Measurements from ENCODE around the gene ZBTB16. TPM values are rescaled to one million over a fixed set of nuclear protein-coding genes. Genes with fewer than 3 reads are reported as not detected.
A peak's percentile ranks its signal among the peaks of the same experiment; 100 is the strongest.

Gene ZBTB16
- total RNA-seq, 1 experiment from 2014 or later = not detected

- Histone ChIP-seq H3K9me3 (replicated peaks) (no peaks in the 10 kb centered on the region), H3K36me3 (no peaks in the 10 kb centered on the region), H3K27ac (no peak overlapping the region), H3K4me1 (peaks cover 11% of the 10 kb centered on the region; the same call in 1 of the 2 replicates), H3K27me3 (no peaks in the 10 kb centered on the region), H3K4me3 (no peak overlapping the region)
- DNase-seq = no peak
Measured at GRCh38 chr11:114166362-114166761, 106.9 kb downstream of the ZBTB16 start.

GRCh38 chr11:114166897-114167323, 107.4 kb downstream of the ZBTB16 start:
- Histone ChIP-seq H3K27me3 (no peaks in the 10 kb centered on the region), H3K9me3 (replicated peaks) (no peaks in the 10 kb centered on the region), H3K36me3 (no peaks in the 10 kb centered on the region), H3K4me1 (peaks cover 11% of the 10 kb centered on the region; the same call in 1 of the 2 replicates), H3K27ac (no peak overlapping the region), H3K4me3 (no peak overlapping the region)
- peak; percentile 31 to 65 for DNase-seq

GRCh38 chr11:114167355-114167754, 107.8 kb downstream of the ZBTB16 start:
- no peaks in the 10 kb centered on the region for H3K36me3 ChIP-seq
- no peak overlapping the region for H3K4me3 ChIP-seq
- H3K9me3 ChIP-seq (replicated peaks) = no peaks in the 10 kb centered on the region
- no peak for DNase-seq
- no peaks in the 10 kb centered on the region for H3K27me3 ChIP-seq
- peaks cover 11% of the 10 kb centered on the region; the same call in 1 of the 2 replicates for H3K4me1 ChIP-seq
- no peak overlapping the region for H3K27ac ChIP-seq

- Histone ChIP-seq H3K27me3 (no peaks in the 10 kb centered on the region), H3K4me3 (no peak overlapping the region), H3K4me1 (peaks cover 11% of the 10 kb centered on the region; the same call in 1 of the 2 replicates), H3K27ac (no peak overlapping the region), H3K36me3 (no peaks in the 10 kb centered on the region), H3K9me3 (replicated peaks) (no peaks in the 10 kb centered on the region)
- no peak for DNase-seq
Measured at GRCh38 chr11:114167771-114168448, 108.4 kb downstream of the ZBTB16 start.

GRCh38 chr11:114168691-114169090, 109.2 kb downstream of the ZBTB16 start:
- no peaks in the 10 kb centered on the region for H3K36me3 ChIP-seq
- no peak for DNase-seq
- H3K9me3 ChIP-seq (replicated peaks) = no peaks in the 10 kb centered on the region
- H3K27me3 ChIP-seq = no peaks in the 10 kb centered on the region
- H3K27ac ChIP-seq = no peak overlapping the region
- H3K4me1 ChIP-seq = peaks cover 6% of the 10 kb centered on the region; the same call in 1 of the 2 replicates
- H3K4me3 ChIP-seq = no peak overlapping the region

- Histone ChIP-seq H3K27me3 (no peaks in the 10 kb centered on the region), H3K27ac (no peak overlapping the region), H3K4me3 (no peak overlapping the region), H3K9me3 (replicated peaks) (no peaks in the 10 kb centered on the region), H3K4me1 (peaks cover 4% of the 10 kb centered on the region; the same call in 1 of the 2 replicates), H3K36me3 (no peaks in the 10 kb centered on the region)
- no peak for DNase-seq
Measured at GRCh38 chr11:114169321-114169749, 109.8 kb downstream of the ZBTB16 start.

GRCh38 chr11:114169821-114170220, 110.3 kb downstream of the ZBTB16 start:
- Histone ChIP-seq H3K9me3 (replicated peaks) (no peaks in the 10 kb centered on the region), H3K4me3 (no peak overlapping the region), H3K4me1 (peaks cover 4% of the 10 kb centered on the region; the same call in 1 of the 2 replicates), H3K36me3 (no peaks in the 10 kb centered on the region), H3K27ac (no peak overlapping the region), H3K27me3 (no peaks in the 10 kb centered on the region)
- DNase-seq = no peak

GRCh38 chr11:114170226-114170625, 110.7 kb downstream of the ZBTB16 start:
- no peaks in the 10 kb centered on the region for H3K36me3 ChIP-seq
- H3K4me1 ChIP-seq = peaks cover 4% of the 10 kb centered on the region; the same call in 1 of the 2 replicates
- no peaks in the 10 kb centered on the region for H3K9me3 ChIP-seq (replicated peaks)
- H3K27me3 ChIP-seq = no peaks in the 10 kb centered on the region
- DNase-seq = no peak
- H3K27ac ChIP-seq = no peak overlapping the region
- H3K4me3 ChIP-seq = no peak overlapping the region

GRCh38 chr11:114171257-114172054, 111.9 kb downstream of the ZBTB16 start:
- H3K27me3 ChIP-seq = no peaks in the 10 kb centered on the region
- no peaks in the 10 kb centered on the region for H3K9me3 ChIP-seq (replicated peaks)
- no peak overlapping the region for H3K27ac ChIP-seq
- DNase-seq = no peak
- peaks cover 4% of the 10 kb centered on the region; the same call in 1 of the 2 replicates for H3K4me1 ChIP-seq
- no peak overlapping the region for H3K4me3 ChIP-seq
- H3K36me3 ChIP-seq = no peaks in the 10 kb centered on the region

- H3K27me3 ChIP-seq = no peaks in the 10 kb centered on the region
- H3K27ac ChIP-seq = no peak overlapping the region
Measured at GRCh38 chr11:114172055-114172861, 112.7 kb downstream of the ZBTB16 start.

GRCh38 chr11:114172871-114173444, 113.4 kb downstream of the ZBTB16 start:
- no peak overlapping the region for H3K27ac ChIP-seq
- no peak for DNase-seq
- no peaks in the 10 kb centered on the region for H3K9me3 ChIP-seq (replicated peaks)
- H3K27me3 ChIP-seq = no peaks in the 10 kb centered on the region
- H3K4me3 ChIP-seq = no peak overlapping the region
- H3K36me3 ChIP-seq = no peaks in the 10 kb centered on the region
- no peaks in the 10 kb centered on the region for H3K4me1 ChIP-seq

More at GRCh38 chr11:114172055-114172861, 112.7 kb downstream of the ZBTB16 start:
- DNase-seq = no peak
- no peaks in the 10 kb centered on the region for H3K9me3 ChIP-seq (replicated peaks)
- H3K4me1 ChIP-seq = no peaks in the 10 kb centered on the region
- H3K4me3 ChIP-seq = no peak overlapping the region
- no peaks in the 10 kb centered on the region for H3K36me3 ChIP-seq

GRCh38 chr11:114173843-114174242, 114.3 kb downstream of the ZBTB16 start:
- no peaks in the 10 kb centered on the region for H3K9me3 ChIP-seq (replicated peaks)
- H3K27me3 ChIP-seq = no peaks in the 10 kb centered on the region
- DNase-seq = no peak
- H3K36me3 ChIP-seq = no peaks in the 10 kb centered on the region
- H3K4me1 ChIP-seq = no peaks in the 10 kb centered on the region
- H3K27ac ChIP-seq = no peak overlapping the region
- H3K4me3 ChIP-seq = no peak overlapping the region

GRCh38 chr11:114174712-114175495, 115.4 kb downstream of the ZBTB16 start:
- Histone ChIP-seq H3K9me3 (replicated peaks) (no peaks in the 10 kb centered on the region), H3K27me3 (no peaks in the 10 kb centered on the region), H3K4me3 (no peak overlapping the region), H3K36me3 (no peaks in the 10 kb centered on the region), H3K4me1 (no peaks in the 10 kb centered on the region), H3K27ac (no peak overlapping the region)
- no peak for DNase-seq

GRCh38 chr11:114175706-114176105, 116.2 kb downstream of the ZBTB16 start:
- no peak overlapping the region for H3K4me3 ChIP-seq
- H3K36me3 ChIP-seq = no peaks in the 10 kb centered on the region
- DNase-seq = no peak
- no peaks in the 10 kb centered on the region for H3K9me3 ChIP-seq (replicated peaks)
- H3K27ac ChIP-seq = no peak overlapping the region
- no peaks in the 10 kb centered on the region for H3K4me1 ChIP-seq
- H3K27me3 ChIP-seq = no peaks in the 10 kb centered on the region

Data from SJCRH30 (cell line).